HAP-1 (cell line): ENCODE results near the gene FBXL5.

Experiments used
- DNase-seq, 2 experiments: peaks; one replicate each; pipeline ENCODE4 v3.0.0-alpha.2; 2016 to 2020; ENCODE audit warnings: low spot score in 2 of 2
- H3K27me3 ChIP-seq: fragments of 250-450 bp; sonication (Bioruptor Pico); 2 replicates; pipeline ENCODE4 v1.5.1; 2020; ENCODE audit warnings: low read depth, mild to moderate bottlenecking, moderate library complexity
- H3K36me3 ChIP-seq: fragments of 250-450 bp; sonication (Bioruptor Pico); replicated peaks from 2 replicates; pipeline ENCODE4 v1.5.1; 2020; ENCODE audit warnings: mild to moderate bottlenecking
- H3K4me1 ChIP-seq: fragments of 250-450 bp; sonication (Bioruptor Pico); 2 replicates; pipeline ENCODE4 v1.5.1; 2020; ENCODE audit warnings: mild to moderate bottlenecking
- H3K4me3 ChIP-seq: fragments of 250-450 bp; sonication (Bioruptor Pico); 2 replicates; pipeline ENCODE4 v1.5.1; 2020; ENCODE audit warnings: mild to moderate bottlenecking, moderate library complexity
- H3K9me3 ChIP-seq: fragments of 250-450 bp; sonication (Bioruptor Pico); 2 replicates; pipeline ENCODE4 v1.5.1; 2020; ENCODE audit warnings: mild to moderate bottlenecking, moderate library complexity
- in situ Hi-C: fragments of 300-500 bp; cut with MboI; formaldehyde crosslinking; loops from 3 replicates; pipeline ENCODE4 v1.14.3; 2020; ENCODE audit warnings: low sequenced_read_pairs, inconsistent platforms, mixed read lengths

Gene FBXL5

GRCh38 chr4:15670576-15670975 is 15.4 kb upstream of the FBXL5 start:
- Histone ChIP-seq H3K4me1 (no peaks in the 10 kb centered on the region; the same call in 1 of the 2 replicates), H3K36me3 (peaks cover 11% of the 10 kb centered on the region), H3K4me3 (no peak overlapping the region), H3K9me3 (no peaks in the 10 kb centered on the region), H3K27me3 (no peaks in the 10 kb centered on the region)
- in situ Hi-C loops: loop anchor here (25.0 kb wide), 1 partner anchor 658 kb away; the partner anchor contains the start of gene CPEB2
- no peak for DNase-seq

GRCh38 chr4:15668566-15669435 is 13.6 kb upstream of the FBXL5 start:
- Histone ChIP-seq H3K4me1 (no peaks in the 10 kb centered on the region; the same call in 1 of the 2 replicates), H3K4me3 (no peak overlapping the region), H3K27me3 (no peaks in the 10 kb centered on the region), H3K36me3 (peaks cover 11% of the 10 kb centered on the region), H3K9me3 (no peaks in the 10 kb centered on the region)
- DNase-seq: no peak
- in situ Hi-C loops: loop anchor here (25.0 kb wide), 1 partner anchor 656 kb away; the partner anchor contains the start of gene CPEB2

GRCh38 chr4:15667006-15667405 is 11.8 kb upstream of the FBXL5 start:
- in situ Hi-C loops: loop anchor here (25.0 kb wide), 1 partner anchor 655 kb away; the partner anchor contains the start of gene CPEB2
- no peaks in the 10 kb centered on the region; the same call in 1 of the 2 replicates for H3K4me1 ChIP-seq
- H3K27me3 ChIP-seq: no peaks in the 10 kb centered on the region
- no peaks in the 10 kb centered on the region for H3K9me3 ChIP-seq
- DNase-seq: no peak
- H3K4me3 ChIP-seq: no peak overlapping the region
- H3K36me3 ChIP-seq: peaks cover 11% of the 10 kb centered on the region

GRCh38 chr4:15665753-15666365 is 10.7 kb upstream of the FBXL5 start:
- Histone ChIP-seq H3K36me3 (peaks cover 11% of the 10 kb centered on the region), H3K4me1 (no peaks in the 10 kb centered on the region; the same call in 1 of the 2 replicates), H3K27me3 (no peaks in the 10 kb centered on the region), H3K9me3 (no peaks in the 10 kb centered on the region), H3K4me3 (no peak overlapping the region)
- in situ Hi-C loops: loop anchor here (25.0 kb wide), 1 partner anchor 654 kb away; the partner anchor contains the start of gene CPEB2
- DNase-seq: no peak

- no peak for DNase-seq
- in situ Hi-C loops: loop anchor here (25.0 kb wide), 1 partner anchor 648 kb away; the partner anchor contains the start of gene CPEB2
Measured at GRCh38 chr4:15659768-15660570, 4.8 kb upstream of the FBXL5 start.

GRCh38 chr4:15658781-15659180 is 3.6 kb upstream of the FBXL5 start:
- no peak for DNase-seq
- Histone ChIP-seq H3K4me3 (no peak overlapping the region), H3K27me3 (no peaks in the 10 kb centered on the region), H3K4me1 (peaks cover 6% of the 10 kb centered on the region), H3K9me3 (no peaks in the 10 kb centered on the region), H3K36me3 (peaks cover 4% of the 10 kb centered on the region; the same call in 1 of the 2 replicates)
- in situ Hi-C loops: loop anchor here (25.0 kb wide), 1 partner anchor 646 kb away; the partner anchor contains the start of gene CPEB2

More at GRCh38 chr4:15659768-15660570, 4.8 kb upstream of the FBXL5 start:
- Histone ChIP-seq H3K4me1 (peaks cover 6% of the 10 kb centered on the region), H3K36me3 (peaks cover 4% of the 10 kb centered on the region; the same call in 1 of the 2 replicates), H3K4me3 (no peak overlapping the region), H3K9me3 (no peaks in the 10 kb centered on the region), H3K27me3 (no peaks in the 10 kb centered on the region)

GRCh38 chr4:15658136-15658770 is 3.1 kb upstream of the FBXL5 start:
- H3K36me3 ChIP-seq: peaks cover 4% of the 10 kb centered on the region; the same call in 1 of the 2 replicates
- no peaks in the 10 kb centered on the region for H3K27me3 ChIP-seq
- peaks cover 10% of the 10 kb centered on the region for H3K4me1 ChIP-seq
- in situ Hi-C loops: loop anchor here (25.0 kb wide), 1 partner anchor 646 kb away; the partner anchor contains the start of gene CPEB2
- no peak overlapping the region for H3K4me3 ChIP-seq
- H3K9me3 ChIP-seq: no peaks in the 10 kb centered on the region
- no peak for DNase-seq

GRCh38 chr4:15657366-15657765 is 2.2 kb upstream of the FBXL5 start:
- peaks cover 18% of the 10 kb centered on the region for H3K4me1 ChIP-seq
- in situ Hi-C loops: loop anchor here (25.0 kb wide), 1 partner anchor 645 kb away; the partner anchor contains the start of gene CPEB2
- no peak for DNase-seq
- no peak overlapping the region for H3K4me3 ChIP-seq
- peaks cover 4% of the 10 kb centered on the region; the same call in 1 of the 2 replicates for H3K36me3 ChIP-seq
- no peaks in the 10 kb centered on the region for H3K9me3 ChIP-seq
- no peaks in the 10 kb centered on the region for H3K27me3 ChIP-seq

GRCh38 chr4:15656038-15656470 is 897 bp upstream of the FBXL5 start:
- H3K4me3 ChIP-seq: no peak overlapping the region
- H3K36me3 ChIP-seq: peaks cover 4% of the 10 kb centered on the region; the same call in 1 of the 2 replicates
- H3K9me3 ChIP-seq: no peaks in the 10 kb centered on the region
- in situ Hi-C loops: loop anchor here (25.0 kb wide), 1 partner anchor 644 kb away; the partner anchor contains the start of gene CPEB2
- no peaks in the 10 kb centered on the region for H3K27me3 ChIP-seq
- H3K4me1 ChIP-seq: peaks cover 30% of the 10 kb centered on the region
- DNase-seq: no peak

- H3K9me3 ChIP-seq: no peaks in the 10 kb centered on the region
- H3K27me3 ChIP-seq: no peaks in the 10 kb centered on the region
- peaks cover 4% of the 10 kb centered on the region; the same call in 1 of the 2 replicates for H3K36me3 ChIP-seq
- peak overlapping the region; percentile 64 for H3K4me3 ChIP-seq
- peak in 1 of 2 experiments; percentile 61 for DNase-seq
- peaks cover 36% of the 10 kb centered on the region for H3K4me1 ChIP-seq
- in situ Hi-C loops: loop anchor here (25.0 kb wide), 1 partner anchor 642 kb away; the partner anchor contains the start of gene CPEB2
Measured at GRCh38 chr4:15654593-15655222, 449 bp downstream of the FBXL5 start.

- no peaks in the 10 kb centered on the region for H3K27me3 ChIP-seq
- H3K36me3 ChIP-seq: peaks cover 4% of the 10 kb centered on the region; the same call in 1 of the 2 replicates
- peak overlapping the region; percentile 64 for H3K4me3 ChIP-seq
- H3K9me3 ChIP-seq: no peaks in the 10 kb centered on the region
- peaks cover 38% of the 10 kb centered on the region for H3K4me1 ChIP-seq
- DNase-seq: peak; percentile 79 to 94
- in situ Hi-C loops: loop anchor here (25.0 kb wide), 1 partner anchor 642 kb away; the partner anchor contains the start of gene CPEB2
Measured at GRCh38 chr4:15653864-15654592, 1.1 kb downstream of the FBXL5 start.
